K562 (cell line): Measurements from ENCODE around the gene TTL. TPM values are rescaled to one million over a fixed set of nuclear protein-coding genes. Genes with fewer than 3 reads are reported as not detected.
A peak's percentile ranks its signal among the peaks of the same experiment; 100 is the strongest.

Source experiments
- ATAC-seq: fragments of 200-7000 bp; cut with Tn5 transposase; 3 replicates; pipeline ENCODE4 v1.9.1; 2020; ENCODE audit warnings: moderate library complexity
- Bru-seq: library from RNA; stranded (reverse); fragments of 400-500 nt; gene quantifications from one replicate; lab custom pipeline; 2021; lab: Mats Ljungman, UMichigan
- BruChase-seq, 2 experiments: library from RNA; stranded (reverse); fragments of 400-500 nt; gene quantifications; one replicate each; lab custom pipeline; 2021; lab: Mats Ljungman, UMichigan
- BruUV-seq: library from RNA; stranded (reverse); fragments of 400-500 nt; replicated peaks from 2 replicates; lab custom pipeline; 2021; lab: Mats Ljungman, UMichigan
- CTCF ChIA-PET: fragments of 300-600 bp; formaldehyde crosslinking; extraction: SDS; loops from one replicate; lab custom pipeline; 2021; ENCODE audit warnings: low intra/inter-chr PET ratio; lab: Yijun Ruan, JAX
- POLR2A ChIA-PET: fragments of 300-600, 350-650 bp; sonication (Branson Sonifier 250); formaldehyde crosslinking; extraction: SDS; loops from one replicate; lab custom pipeline; 2021; ENCODE audit warnings: antibody characterized with exemption, inconsistent platforms; lab: Yijun Ruan, JAX
- DNase-seq, 4 experiments: peaks; one replicate each; pipeline versions ENCODE4 v3.0.0 to v3.0.0-alpha.2; 2011 to 2018; ENCODE audit warnings: low spot score in 3 of 4, mixed read lengths in 3 of 4; ENCODE audit errors: extremely low read depth in 1 of 4
- FAIRE-seq: peaks from 2 replicates; lab custom pipeline; 2011; peaks lifted over from hg19 to GRCh38; lab: Jason Lieb, UNC
- H2AFZ ChIP-seq: 2 replicates; pipeline ENCODE4 v1.6.0; 2011; ENCODE audit warnings: low read depth, low read length, control low read depth, inconsistent platforms
- H3K27ac ChIP-seq: fragments of 200-600 bp; 3 replicates; pipeline ENCODE4 v1.8.0; 2011; ENCODE audit warnings: low read depth, mild to moderate bottlenecking, control low read depth, inconsistent platforms, low read length, moderate library complexity, mixed read lengths; ENCODE audit errors: extremely low read depth
- H3K27me3 ChIP-seq, 2 experiments: fragments of 300-600 bp in 1 of 2; 2 replicates in 1 of 2; 3 replicates in 1 of 2; pipeline versions ENCODE4 v1.6.0 to v1.8.0; 2011; ENCODE audit warnings: inconsistent platforms in 2 of 2, low read length in 2 of 2, mild to moderate bottlenecking in 1 of 2, mixed read lengths in 1 of 2, moderate library complexity in 1 of 2; ENCODE audit not compliant: control insufficient read depth in 2 of 2, insufficient read depth in 2 of 2
- H3K36me3 ChIP-seq: fragments of 300-600 bp; 3 replicates; pipeline ENCODE4 v1.8.0; 2011; ENCODE audit warnings: mild to moderate bottlenecking, low read length, inconsistent platforms; ENCODE audit not compliant: control insufficient read depth, insufficient read depth
- H3K4me1 ChIP-seq, 2 experiments: fragments of 200-600 bp in 1 of 2; replicated peaks in 1 of 2; 2 replicates in 1 of 2; 3 replicates in 1 of 2; pipeline versions ENCODE4 v1.5.1 to v1.8.0; 2011; ENCODE audit warnings: inconsistent platforms in 2 of 2, low read length in 2 of 2, mild to moderate bottlenecking in 1 of 2, mixed read lengths in 1 of 2, moderate library complexity in 1 of 2; ENCODE audit not compliant: control insufficient read depth in 2 of 2, insufficient read depth in 2 of 2
- H3K4me2 ChIP-seq: 2 replicates; pipeline ENCODE4 v1.6.1; 2011; ENCODE audit warnings: low read length, control low read depth, inconsistent platforms, mixed read lengths; ENCODE audit not compliant: insufficient read depth
- H3K4me3 ChIP-seq: fragments of 200-600 bp; sonication (generic), shearing (Covaris generic); 2 replicates; pipeline ENCODE4 v1.5.1; 2016; ENCODE audit warnings: control low read depth, inconsistent platforms
- H3K79me2 ChIP-seq: fragments of 200-600 bp; 3 replicates; pipeline ENCODE4 v1.8.0; 2011; ENCODE audit warnings: low read length, inconsistent platforms; ENCODE audit not compliant: control insufficient read depth, insufficient read depth
- H3K9ac ChIP-seq, 2 experiments: 2 replicates each; pipeline versions ENCODE4 v1.6.0 to v1.6.1; 2011; ENCODE audit warnings: low read depth in 2 of 2, low read length in 2 of 2, control low read depth in 1 of 2, inconsistent platforms in 1 of 2, mild to moderate bottlenecking in 1 of 2, mixed read lengths in 1 of 2; ENCODE audit not compliant: insufficient read depth in 1 of 2
- H3K9me1 ChIP-seq: one replicate; pipeline ENCODE4 v1.6.0; 2011; ENCODE audit warnings: inconsistent platforms, mild to moderate bottlenecking, low read length, moderate library complexity; ENCODE audit not compliant: control insufficient read depth, insufficient read depth
- H3K9me3 ChIP-seq: replicated peaks from 2 replicates; pipeline ENCODE4 v1.5.1; 2011; ENCODE audit warnings: low read depth, low read length, inconsistent platforms; ENCODE audit not compliant: control insufficient read depth, insufficient read depth
- H4K20me1 ChIP-seq: replicated peaks from 2 replicates; pipeline ENCODE4 v1.6.1; 2011; ENCODE audit warnings: low read length, inconsistent platforms, mixed read lengths; ENCODE audit not compliant: control insufficient read depth, insufficient read depth
- ARID4B ChIP-seq: sonication (generic); formaldehyde crosslinking; IDR thresholded peaks from 2 replicates; pipeline ENCODE4 v1.8.0; 2022; ENCODE audit warnings: mild to moderate bottlenecking, missing genetic modification reagents
- CTBP1 ChIP-seq: fragments of 450-650 bp; IDR thresholded peaks from 2 replicates; pipeline ENCODE4 v1.6.1; 2016; ENCODE audit warnings: borderline replicate concordance
- RBFOX2 ChIP-seq: fragments of 200-400 bp; formaldehyde crosslinking; IDR thresholded peaks from 2 replicates; pipeline ENCODE4 v1.6.1; 2017; ENCODE audit warnings: low read depth, mild to moderate bottlenecking, low read length, moderate library complexity
- TOE1 ChIP-seq, 2 experiments: fragments of 450-650 bp in 1 of 2; sonication (generic) in 1 of 2; formaldehyde crosslinking in 1 of 2; IDR thresholded peaks; 2 replicates each; pipeline versions ENCODE4 v1.7.1 to v1.8.0; 2016 to 2022; ENCODE audit warnings: borderline replicate concordance in 2 of 2, mild to moderate bottlenecking in 2 of 2, antibody characterized with exemption in 1 of 2, inconsistent platforms in 1 of 2, low read depth in 1 of 2, missing genetic modification reagents in 1 of 2, moderate library complexity in 1 of 2
- ZNF263 ChIP-seq: sonication (generic); formaldehyde crosslinking; IDR thresholded peaks from 2 replicates; pipeline ENCODE4 v1.8.0; 2022; ENCODE audit warnings: mild to moderate bottlenecking, missing genetic modification reagents, borderline replicate concordance
- WGBS: fragments of 100-300 bp; shearing (Covaris generic); methylation state at CpG from one replicate; pipeline ENCODE4 v1.1.6; 2016; ENCODE audit warnings: low coverage, mixed read lengths; ENCODE audit not compliant: insufficient coverage; ENCODE audit errors: missing lambda C conversion rate; 5-methylcytosine and 5-hydroxymethylcytosine counted together
- in situ Hi-C: fragments of 300-500 bp; cut with MboI; formaldehyde crosslinking; loops from 4 replicates; pipeline ENCODE4 v1.15.0; 2018; ENCODE audit warnings: inconsistent platforms, mixed read lengths
- intact Hi-C: fragments of 100-400 bp; cut with micrococcal nuclease; formaldehyde crosslinking; loops from 2 replicates; pipeline ENCODE4 v1.14.2; 2022
- long read RNA-seq, 3 experiments: library from polyadenylated mRNA in 2 of 3; library from RNA in 1 of 3; unstranded in 2 of 3; stranded (forward) in 1 of 3; transcript quantifications; one replicate each; pipeline ENCODE4 v2.0.0, GENCODE V29; 2019 to 2022
- polyA minus RNA-seq, 3 experiments: library from RNA; depleted of rRNA, polyadenylated mRNA; stranded (reverse); fragments of >200 nt; gene quantifications; 2 replicates each; pipeline ENCODE4 v1.2.3, GENCODE V29; 2011
- polyA plus RNA-seq, 8 experiments: library from polyadenylated mRNA; depleted of rRNA in 4 of 8; stranded (reverse) in 5 of 8; unstranded in 3 of 8; fragments of >200 nt; fragmentation: Nextera tagmentation in 2 of 8; fragmentation: Illumina TruSeq in 1 of 8; extraction: Ambion mirVana in 2 of 8; extraction: Trizol in 1 of 8; gene quantifications; 2 replicates each; pipeline versions ENCODE4 v1.2.1 to v1.2.3, GENCODE V29; 2011 to 2014; ENCODE audit warnings: inconsistent platforms in 1 of 8, missing spikeins in 1 of 8
- total RNA-seq, 7 experiments: library from RNA; depleted of rRNA in 6 of 7; stranded (reverse); fragments of >200 nt in 6 of 7; fragmentation: Illumina TruSeq in 2 of 7; extraction: Trizol in 2 of 7; gene quantifications; 2 replicates each; pipeline versions ENCODE4 v1.2.1 to v1.2.3, GENCODE V29; 2011 to 2021; ENCODE audit warnings: low replicate concordance in 1 of 7

The TTL gene
- 55.7 and 73.0 TPM in 2 replicates for total RNA-seq (2011; cell fraction: chromatin; rRNA removed; ENCODE audit: low replicate concordance)
- total RNA-seq (2011; cell fraction: nucleolus; rRNA removed) = 25.7 and 30.9 TPM in 2 replicates
- total RNA-seq (2011; cell fraction: nucleoplasm; rRNA removed) = 54.3 and 81.5 TPM in 2 replicates
- total RNA-seq (2014; rRNA removed) (20.7 and 26.4 TPM in 2 replicates), total RNA-seq (2014; rRNA removed; fragmentation: Illumina TruSeq; extraction: Trizol) (54.4 and 57.4 TPM in 2 replicates), total RNA-seq (2015; rRNA removed; fragmentation: Illumina TruSeq; extraction: Trizol) (38.8 and 41.6 TPM in 2 replicates), total RNA-seq (2021) (51.4 and 53.5 TPM in 2 replicates), polyA plus RNA-seq (2011; rRNA removed) (26.5 and 34.9 TPM in 2 replicates), polyA plus RNA-seq (2014; fragmentation: Illumina TruSeq; extraction: Trizol) (37.9 and 41.8 TPM in 2 replicates), polyA plus RNA-seq (2014; fragmentation: Nextera tagmentation; extraction: Ambion mirVana) (10 to 100 TPM in 1 of 2 experiments, 1 to 10 TPM in 1; 9.4 to 11.2 TPM), polyA plus RNA-seq (2014; rRNA removed) (23.3 and 28.6 TPM in 2 replicates), polyA minus RNA-seq (2011; rRNA and poly(A)+ RNA removed) (43.4 and 50.3 TPM in 2 replicates), Bru-seq, nascent RNA (percentile 79 among the genes with signal in this experiment), BruChase-seq, experiment 1, labeled RNA remaining after a 2-hour chase (percentile 83 among the genes with signal in this experiment), BruChase-seq, experiment 2, labeled RNA remaining after a 6-hour chase (percentile 80 among the genes with signal in this experiment)
- 12.3 and 17.3 TPM in 2 replicates for polyA plus RNA-seq (2011; cell fraction: cytosol; rRNA removed)
- polyA plus RNA-seq (2011; cell fraction: nucleus; rRNA removed) = 25.6 and 32.6 TPM in 2 replicates
- 22.4 and 28.5 TPM in 2 replicates for polyA plus RNA-seq (2012)
- 22.6 and 32.4 TPM in 2 replicates for polyA minus RNA-seq (2011; cell fraction: cytosol; rRNA and poly(A)+ RNA removed)
- 15.6 and 16.8 TPM in 2 replicates for polyA minus RNA-seq (2011; cell fraction: nucleus; rRNA and poly(A)+ RNA removed)
- long read RNA-seq, experiment 1, full-length matches to known transcripts = 50 of 177 reads
- long read RNA-seq, experiment 1, partial matches to known transcripts = 2 of 177 reads
- long read RNA-seq, experiment 1, other reads (novel, unspliced or antisense) = 125 of 177 reads
- long read RNA-seq, experiment 2, full-length matches to known transcripts = 5 of 40 reads
- long read RNA-seq, experiment 2, partial matches to known transcripts = 1 of 40 reads
- long read RNA-seq, experiment 2, other reads (novel, unspliced or antisense) = 34 of 40 reads
- long read RNA-seq, experiment 3, partial matches to known transcripts = 0 of 3 reads
- long read RNA-seq, experiment 3, other reads (novel, unspliced or antisense) = 3 of 3 reads

GRCh38 chr2:112481528-112482233 lies at the start of gene TTL:
TTL (plus strand) TSS chr2:112482156; CDS start chr2:112482345, 189 bp downstream.
- POLR2A ChIA-PET = interaction anchor here (0.7 to 1.1 kb wide), 4 partner anchors 10 to 1511 kb away, joined by 3 read pairs; no protein-coding TSS in a partner anchor
- Histone ChIP-seq H3K9me1 (no peaks in the 10 kb centered on the region), H3K9ac (peak within 1 kb of the TSS; percentile 86 to 98), H3K27me3 (no peaks in the 10 kb centered on the region; a peak in 1 of 5 replicates), H3K4me2 (peak within 1 kb of the TSS; percentile 98), H3K4me1 (peaks cover 17 to 25% of the 10 kb centered on the region in 2 experiments; a peak in 4 of 5 replicates), H3K27ac (peak within 1 kb of the TSS; percentile 91), H3K9me3 (no peaks in the 10 kb centered on the region), H3K4me3 (peak within 1 kb of the TSS; percentile 91), H3K79me2 (peaks cover 46% of the 10 kb centered on the region), H2AFZ (peak within 1 kb of the TSS; percentile 96), H4K20me1 (no peaks in the 10 kb centered on the region), H3K36me3 (peaks cover 23% of the 10 kb centered on the region)
- in situ Hi-C loops (loop anchor here (25.0 kb wide), 1 partner anchor 219 kb away; the partner anchor contains the start of gene ZC3H8), intact Hi-C loops (loop anchor here (1.0 to 10.0 kb wide), 5 partner anchors 61 to 597 kb away; partner anchors contain the start of genes ANAPC1, NT5DC4, POLR1B and ZC3H8)
- TSS peak; percentile 93 for BruUV-seq
- WGBS = under 1% methylated on average over 65 of the region's 82 CpGs
- FAIRE-seq = no peak
- CTCF ChIA-PET = interaction anchor here (0.9 to 3.1 kb wide), 2 partner anchors 101 to 245 kb away, joined by 3 to 18 read pairs; no protein-coding TSS in a partner anchor
- DNase-seq = peak; percentile 86 to 89 (median 89)
- peak; percentile 81 for ATAC-seq
- peak; percentile 16; the same call in 1 of the 2 replicates for TF ChIP-seq ARID4B (CRISPR knock-in tag)
- TF ChIP-seq RBFOX2 = peak; percentile 72; the same call in 1 of the 2 replicates
- TF ChIP-seq CTBP1 = peak; percentile 68
- peak; percentile 75 for TF ChIP-seq ZNF263
- TF ChIP-seq TOE1 (IDR thresholded peaks at IDR 0.05; ENCODE audit: borderline replicate concordance) = peak; percentile 14; the same call in 1 of the 2 replicates
- no peak for TF ChIP-seq TOE1 (CRISPR knock-in tag; IDR thresholded peaks at IDR 0.05; ENCODE audit: borderline replicate concordance, low read depth)
